ENCODE results near the gene NR3C2. TPM values are rescaled to one million over a fixed set of nuclear protein-coding genes. Genes with fewer than 3 reads are reported as not detected.

The NR3C2 gene
- polyA plus RNA-seq, 1 experiment = 0.18 TPM

- CTCF ChIA-PET = interaction anchor here (0.9 kb wide), 1 partner anchor 8 kb away, joined by 3 read pairs; no protein-coding TSS in a partner anchor
- TF ChIP-seq, protein P1, sequence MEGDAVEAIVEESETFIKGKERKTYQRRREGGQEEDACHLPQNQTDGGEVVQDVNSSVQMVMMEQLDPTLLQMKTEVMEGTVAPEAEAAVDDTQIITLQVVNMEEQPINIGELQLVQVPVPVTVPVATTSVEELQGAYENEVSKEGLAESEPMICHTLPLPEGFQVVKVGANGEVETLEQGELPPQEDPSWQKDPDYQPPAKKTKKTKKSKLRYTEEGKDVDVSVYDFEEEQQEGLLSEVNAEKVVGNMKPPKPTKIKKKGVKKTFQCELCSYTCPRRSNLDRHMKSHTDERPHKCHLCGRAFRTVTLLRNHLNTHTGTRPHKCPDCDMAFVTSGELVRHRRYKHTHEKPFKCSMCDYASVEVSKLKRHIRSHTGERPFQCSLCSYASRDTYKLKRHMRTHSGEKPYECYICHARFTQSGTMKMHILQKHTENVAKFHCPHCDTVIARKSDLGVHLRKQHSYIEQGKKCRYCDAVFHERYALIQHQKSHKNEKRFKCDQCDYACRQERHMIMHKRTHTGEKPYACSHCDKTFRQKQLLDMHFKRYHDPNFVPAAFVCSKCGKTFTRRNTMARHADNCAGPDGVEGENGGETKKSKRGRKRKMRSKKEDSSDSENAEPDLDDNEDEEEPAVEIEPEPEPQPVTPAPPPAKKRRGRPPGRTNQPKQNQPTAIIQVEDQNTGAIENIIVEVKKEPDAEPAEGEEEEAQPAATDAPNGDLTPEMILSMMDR (IDR thresholded peaks at IDR 0.05; ENCODE audit: insufficient read depth, low read depth, low read length) = no peak
These were observed 372.4 kb downstream of the NR3C2 start for GRCh38 chr4:148069895-148070178.

GRCh38 chr4:148069086-148069894 lies 372.9 kb downstream of the NR3C2 start:
- DNase-seq (ENCODE audit: low read depth) = no peak
- TF ChIP-seq, protein P1 (IDR thresholded peaks at IDR 0.05; ENCODE audit: insufficient read depth, low read depth, low read length) = no peak
- CTCF ChIA-PET = interaction anchor here (0.9 kb wide), 1 partner anchor 8 kb away, joined by 3 read pairs; no protein-coding TSS in a partner anchor
- Histone ChIP-seq H3K36me3 (ENCODE audit: control insufficient read depth, insufficient read depth, low read length) (peaks cover 12% of the 10 kb centered on the region), H3K27me3 (ENCODE audit: control insufficient read depth, insufficient read depth, low read length) (no peaks in the 10 kb centered on the region), H3K4me3 (ENCODE audit: low read depth, low read length) (no peak overlapping the region)
- POLR2A ChIA-PET = no interaction called here

More at GRCh38 chr4:148069895-148070178, 372.4 kb downstream of the NR3C2 start:
- no peak for DNase-seq (ENCODE audit: low read depth)
- POLR2A ChIA-PET = no interaction called here
- peaks cover 17% of the 10 kb centered on the region for H3K36me3 ChIP-seq (ENCODE audit: control insufficient read depth, insufficient read depth, low read length)
- no peaks in the 10 kb centered on the region for H3K27me3 ChIP-seq (ENCODE audit: control insufficient read depth, insufficient read depth, low read length)
- H3K4me3 ChIP-seq (ENCODE audit: low read depth, low read length) = no peak overlapping the region

DNA sequence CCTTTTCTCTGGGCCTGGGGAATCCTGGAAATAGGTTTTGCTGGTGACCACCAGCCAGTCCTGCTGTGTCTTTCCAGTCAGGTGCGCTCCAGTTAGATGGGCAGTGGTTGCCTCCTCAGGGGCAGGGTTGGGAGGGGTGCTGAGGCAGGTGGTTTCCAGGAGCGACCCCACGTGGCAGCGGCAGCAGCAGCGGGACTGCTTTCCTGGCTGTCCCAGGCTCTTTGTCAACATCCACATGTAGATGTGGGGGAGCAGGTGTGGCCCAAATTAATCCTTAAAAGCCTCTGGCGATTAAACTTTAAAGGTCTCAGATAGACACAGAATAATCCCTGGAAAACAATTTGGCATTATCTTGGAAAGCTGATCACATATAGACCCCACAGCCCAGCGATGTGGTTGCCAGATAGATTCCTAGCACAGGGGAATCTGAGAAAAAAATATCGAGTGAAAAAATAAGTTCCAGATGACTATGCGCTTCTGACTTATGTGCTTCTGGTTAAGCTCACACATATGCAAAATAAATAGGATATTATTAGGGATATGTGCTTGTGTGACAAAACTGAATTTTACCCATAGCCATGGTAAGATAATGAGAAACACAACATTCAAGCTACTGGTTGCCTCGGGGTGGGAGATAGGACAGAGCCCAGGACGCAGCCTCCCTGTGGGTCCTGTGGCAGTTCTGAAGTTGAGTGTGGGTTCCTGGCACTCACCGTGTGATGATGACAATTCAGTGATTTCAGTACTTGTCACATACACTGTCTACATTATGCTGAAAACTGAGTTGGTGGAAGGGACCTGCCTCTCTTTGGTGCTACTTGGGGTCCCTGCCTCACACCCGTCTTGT lies 373.9 kb downstream of the NR3C2 start:
- no peak overlapping the region for H3K4me3 ChIP-seq (ENCODE audit: low read depth, low read length)
- CTCF ChIA-PET = no interaction called here
- POLR2A ChIA-PET = no interaction called here
- H3K36me3 ChIP-seq (ENCODE audit: control insufficient read depth, insufficient read depth, low read length) = peaks cover 15% of the 10 kb centered on the region
- TF ChIP-seq, protein P1 (IDR thresholded peaks at IDR 0.05; ENCODE audit: insufficient read depth, low read depth, low read length) = no peak
- no peaks in the 10 kb centered on the region for H3K27me3 ChIP-seq (ENCODE audit: control insufficient read depth, insufficient read depth, low read length)
- no peak for DNase-seq (ENCODE audit: low read depth)

GRCh38 chr4:148067301-148067916 lies 374.8 kb downstream of the NR3C2 start:
- H3K4me3 ChIP-seq (ENCODE audit: low read depth, low read length) = no peak overlapping the region
- TF ChIP-seq, protein P1 (IDR thresholded peaks at IDR 0.05; ENCODE audit: insufficient read depth, low read depth, low read length) = no peak
- ChIA-PET POLR2A (no interaction called here), CTCF (interaction anchor here (0.9 kb wide), 1 partner anchor 88 kb away, joined by 3 read pairs; no protein-coding TSS in a partner anchor)
- H3K36me3 ChIP-seq (ENCODE audit: control insufficient read depth, insufficient read depth, low read length) = peaks cover 10% of the 10 kb centered on the region
- H3K27me3 ChIP-seq (ENCODE audit: control insufficient read depth, insufficient read depth, low read length) = no peaks in the 10 kb centered on the region
- DNase-seq (ENCODE audit: low read depth) = no peak

- Histone ChIP-seq H3K27me3 (ENCODE audit: control insufficient read depth, insufficient read depth, low read length) (no peaks in the 10 kb centered on the region), H3K4me3 (ENCODE audit: low read depth, low read length) (no peak overlapping the region), H3K36me3 (ENCODE audit: control insufficient read depth, insufficient read depth, low read length) (peaks cover 3% of the 10 kb centered on the region)
- CTCF ChIA-PET = interaction anchor here (1.3 kb wide), 1 partner anchor 41 kb away, joined by 3 read pairs; no protein-coding TSS in a partner anchor
- POLR2A ChIA-PET = no interaction called here
- DNase-seq (ENCODE audit: low read depth) = peak; percentile 70
- TF ChIP-seq, protein P1 (IDR thresholded peaks at IDR 0.05; ENCODE audit: insufficient read depth, low read depth, low read length) = no peak
These were observed 377.1 kb downstream of the NR3C2 start for GRCh38 chr4:148065075-148065474.
